Placental epithelial cell (primary cell): ENCODE results near the gene FBN3. TPM values are rescaled to one million over a fixed set of nuclear protein-coding genes. Genes with fewer than 3 reads are reported as not detected.

ENCODE experiments used
- total RNA-seq: library from RNA; depleted of rRNA; stranded (reverse); fragments of >200 nt; gene quantifications from 2 replicates; pipeline ENCODE4 v1.2.3, GENCODE V29; 2012

FBN3 gene
- total RNA-seq, result not detected in 2 replicates

GRCh38 chr19:8149261-8150094 lies at the start of gene FBN3:
Gene FBN3 (minus strand): TSS chr19:8149592. CDS start chr19:8147480, 2,112 bp downstream.

GRCh38 chr19:8052464-8052859 lies 96.9 kb downstream of the FBN3 start, which contains the start of gene CCL25:
Gene CCL25 (plus strand): TSS chr19:8052760. CDS start chr19:8053050, 290 bp downstream.

Other genes with a start within 250 kb of the FBN3 start
- 14.2 and 18.5 TPM in 2 replicates for gene MAP2K7, start 245.7 kb downstream of the FBN3 start, total RNA-seq
- gene TGFBR3L, start 234.8 kb downstream of the FBN3 start, total RNA-seq, result 0.98 and 1.2 TPM in 2 replicates
- 14.6 and 17.7 TPM in 2 replicates for gene SNAPC2, start 229.3 kb downstream of the FBN3 start, total RNA-seq
- gene CTXN1, start 223.5 kb downstream of the FBN3 start, total RNA-seq, result 0.39 and 0.43 TPM in 2 replicates
- 31.4 and 32.9 TPM in 2 replicates for gene TIMM44, start 205.9 kb downstream of the FBN3 start, total RNA-seq
- gene ELAVL1, start 144.0 kb downstream of the FBN3 start, total RNA-seq, result 12.2 and 45.8 TPM in 2 replicates
- gene CCL25, start 96.8 kb downstream of the FBN3 start, total RNA-seq, result not detected in 2 replicates
- gene CERS4, start 59.8 kb upstream of the FBN3 start, total RNA-seq, result 7.2 and 25.5 TPM in 2 replicates
- gene CD320, start 158.8 kb upstream of the FBN3 start, total RNA-seq, result 3.1 and 19.8 TPM in 2 replicates
- 17.3 and 23.5 TPM in 2 replicates for gene NDUFA7, start 171.8 kb upstream of the FBN3 start, total RNA-seq
- 111 and 291 TPM in 2 replicates for gene RPS28, start 171.9 kb upstream of the FBN3 start, total RNA-seq
- gene KANK3, start 193.7 kb upstream of the FBN3 start, total RNA-seq, result 0.43 and 1.2 TPM in 2 replicates
- 0.22 and 0.39 TPM in 2 replicates for gene ANGPTL4, start 214.6 kb upstream of the FBN3 start, total RNA-seq
- gene RAB11B, start 240.8 kb upstream of the FBN3 start, total RNA-seq, result 33.7 and 66.0 TPM in 2 replicates